Sigmoid colon (tissue), 7 donors: ENCODE measurements around the gene SLC25A51. TPM values are rescaled to one million over a fixed set of nuclear protein-coding genes. Genes with fewer than 3 reads are reported as not detected.

Experiments used
- DNase-seq: peaks from one replicate; pipeline ENCODE4 v3.0.0-alpha.2; 2019
- H3K27ac ChIP-seq, 4 donors: fragments of 200-600 bp; sonication (generic); one replicate each; pipeline ENCODE4 v1.5.1; 2016 to 2019; ENCODE audit warnings: mild to moderate bottlenecking in 1 of 4
- H3K27me3 ChIP-seq, 3 donors: fragments of 200-600 bp; sonication (generic); one replicate each; pipeline ENCODE4 v1.5.1; 2019; ENCODE audit warnings: mild to moderate bottlenecking in 1 of 3
- H3K36me3 ChIP-seq, 4 donors: fragments of 200-600 bp; sonication (generic); one replicate each; pipeline ENCODE4 v1.5.1; 2016 to 2019
- H3K4me1 ChIP-seq, 4 donors: fragments of 200-600 bp; sonication (generic); one replicate each; pipeline ENCODE4 v1.5.1; 2017 to 2019
- H3K4me3 ChIP-seq, 4 donors: fragments of 200-600 bp; sonication (generic); one replicate each; pipeline ENCODE4 v1.5.1; 2017 to 2019; ENCODE audit warnings: mild to moderate bottlenecking in 2 of 4, moderate library complexity in 1 of 4
- H3K9me3 ChIP-seq, 4 donors: fragments of 200-600 bp in 3 of 4; sonication (generic) in 3 of 4; one replicate each; pipeline versions ENCODE4 v1.5.1 to v1.6.1; 2013 to 2019
- EP300 ChIP-seq, 4 donors: sonication (generic); formaldehyde crosslinking; IDR thresholded peaks; one replicate each; pipeline ENCODE4 v1.6.1; 2017; ENCODE audit warnings: antibody characterized with exemption in 4 of 4
- POLR2A ChIP-seq, 2 donors: fragments of 450-650 bp; IDR thresholded peaks; one replicate each; pipeline ENCODE4 v1.6.1; 2016; ENCODE audit warnings: antibody characterized with exemption in 2 of 2, mild to moderate bottlenecking in 2 of 2, moderate library complexity in 2 of 2
- POLR2AphosphoS5 ChIP-seq, 4 donors: sonication (generic); formaldehyde crosslinking; IDR thresholded peaks; one replicate each; pipeline ENCODE4 v1.6.1; 2017; ENCODE audit warnings: antibody characterized with exemption in 4 of 4
- WGBS, 2 donors: extraction: QIAGEN DNeasy Blood & Tissue Kit; methylation state at CpG; one replicate each; pipeline ENCODE4 v1.1.7; 2013; 5-methylcytosine and 5-hydroxymethylcytosine counted together
- intact Hi-C: fragments of 100-400 bp; cut with DNase I; formaldehyde crosslinking; loops from one replicate; pipeline ENCODE4 v1.15.1; 2023
- polyA plus RNA-seq, 3 donors: library from polyadenylated mRNA; stranded (reverse); fragments of 200-250 nt; gene quantifications; one replicate each; pipeline ENCODE4 v1.2.3, GENCODE V29; 2013
- total RNA-seq, 4 donors: library from RNA; depleted of rRNA; stranded (reverse); fragments of >200 nt; gene quantifications; one replicate each; pipeline ENCODE4 v1.1.0, GENCODE V29; 2016
- TF ChIP-seq, protein P1 (sequence below), 4 experiments: fragments of 450-650 bp in 3 of 4; fragments of 200-600 bp in 1 of 4; IDR thresholded peaks; one replicate each; pipeline ENCODE4 v1.5.1; 2016 to 2019; ENCODE audit warnings: antibody characterized with exemption in 4 of 4, mild to moderate bottlenecking in 3 of 4, moderate library complexity in 2 of 4
- donor health status: healthy with polysubstance abuse.
- donor health status: Bipolar disorder and iron deficiency.
- donor health status: healthy.

Gene SLC25A51
- total and polyA plus RNA-seq, 7 donors = 4.2 to 31.0 (median 19.3) TPM

DNA sequence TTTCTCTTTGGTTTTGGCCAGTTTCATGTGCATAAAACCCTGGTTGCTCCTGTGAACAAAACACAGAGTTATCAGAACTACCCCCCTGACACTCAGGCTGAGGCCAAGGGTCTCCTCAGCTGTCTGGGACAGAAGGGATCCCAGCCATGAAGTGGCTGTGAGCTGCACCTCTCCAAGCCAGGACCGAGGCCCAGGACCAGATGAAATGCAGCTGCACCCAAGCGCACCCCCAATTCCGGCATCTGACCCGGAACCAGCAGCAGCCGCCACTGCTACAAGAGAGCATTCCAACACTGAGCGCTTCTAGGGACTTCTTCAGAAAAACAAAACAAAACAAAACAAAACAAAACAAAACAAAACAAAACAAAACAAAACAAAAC lies 16.0 kb upstream of the SLC25A51 start:
- intact Hi-C loops = no loop called here
- Histone ChIP-seq H3K4me1 (peaks cover 0 to 9% (median 3%) of the 10 kb centered on the region in 4 donors), H3K36me3 (peaks cover 0 to 17% (median 3%) of the 10 kb centered on the region in 4 donors), H3K9me3 (no peaks in the 10 kb centered on the region), H3K27me3 (no peaks in the 10 kb centered on the region), H3K4me3 (no peak overlapping the region), H3K27ac (no peak overlapping the region)
- TF ChIP-seq, protein P1, sequence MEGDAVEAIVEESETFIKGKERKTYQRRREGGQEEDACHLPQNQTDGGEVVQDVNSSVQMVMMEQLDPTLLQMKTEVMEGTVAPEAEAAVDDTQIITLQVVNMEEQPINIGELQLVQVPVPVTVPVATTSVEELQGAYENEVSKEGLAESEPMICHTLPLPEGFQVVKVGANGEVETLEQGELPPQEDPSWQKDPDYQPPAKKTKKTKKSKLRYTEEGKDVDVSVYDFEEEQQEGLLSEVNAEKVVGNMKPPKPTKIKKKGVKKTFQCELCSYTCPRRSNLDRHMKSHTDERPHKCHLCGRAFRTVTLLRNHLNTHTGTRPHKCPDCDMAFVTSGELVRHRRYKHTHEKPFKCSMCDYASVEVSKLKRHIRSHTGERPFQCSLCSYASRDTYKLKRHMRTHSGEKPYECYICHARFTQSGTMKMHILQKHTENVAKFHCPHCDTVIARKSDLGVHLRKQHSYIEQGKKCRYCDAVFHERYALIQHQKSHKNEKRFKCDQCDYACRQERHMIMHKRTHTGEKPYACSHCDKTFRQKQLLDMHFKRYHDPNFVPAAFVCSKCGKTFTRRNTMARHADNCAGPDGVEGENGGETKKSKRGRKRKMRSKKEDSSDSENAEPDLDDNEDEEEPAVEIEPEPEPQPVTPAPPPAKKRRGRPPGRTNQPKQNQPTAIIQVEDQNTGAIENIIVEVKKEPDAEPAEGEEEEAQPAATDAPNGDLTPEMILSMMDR (IDR thresholded peaks at IDR 0.05) = no peak
- TF ChIP-seq POLR2AphosphoS5 (IDR thresholded peaks at IDR 0.05) = no peak
- no peak for TF ChIP-seq EP300 (IDR thresholded peaks at IDR 0.05)
- no peak for TF ChIP-seq POLR2A (IDR thresholded peaks at IDR 0.05)
- WGBS, 2 donors = 86 to 95% methylated on average over 6 of the region's 6 CpGs
- peak; percentile 46 for DNase-seq

DNA sequence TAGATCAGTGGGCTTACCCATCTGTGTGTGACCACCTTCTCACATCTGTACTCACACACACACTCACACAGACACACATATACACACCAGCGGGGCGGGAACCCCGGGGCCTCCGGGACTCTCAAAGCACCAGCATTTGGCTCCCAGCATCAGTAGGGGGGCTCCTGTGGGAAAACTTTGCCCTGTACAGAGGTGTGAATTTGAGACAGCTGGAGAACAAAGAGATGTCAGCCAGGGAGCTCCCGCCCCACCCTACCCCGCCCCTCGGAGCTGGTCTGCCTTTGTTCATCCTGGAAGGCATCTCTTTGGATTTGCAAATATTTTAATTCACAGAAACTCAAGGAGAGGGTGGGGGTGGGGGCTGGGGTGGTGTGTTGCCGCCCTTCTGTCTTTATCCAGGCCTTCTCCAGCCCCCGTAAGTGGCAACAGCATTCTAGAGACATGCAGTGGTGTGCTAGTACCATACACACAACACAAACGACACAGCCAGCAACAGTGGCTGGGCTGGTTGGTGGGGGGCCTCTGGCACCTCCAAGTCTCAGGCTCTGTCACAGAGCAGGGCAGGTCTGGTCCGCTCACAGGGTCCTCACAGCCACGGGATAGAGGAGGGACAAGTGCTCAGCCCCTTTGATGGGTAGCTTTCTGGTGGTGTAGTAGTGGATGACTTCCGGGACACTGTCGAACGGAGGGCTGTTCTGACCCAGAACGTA lies 15.5 kb upstream of the SLC25A51 start:
- no peak overlapping the region for H3K27ac ChIP-seq
- peaks cover 0 to 17% (median 3%) of the 10 kb centered on the region in 4 donors for H3K36me3 ChIP-seq
- peak; percentile 52 for DNase-seq
- H3K4me1 ChIP-seq = peaks cover 0 to 9% (median 3%) of the 10 kb centered on the region in 4 donors
- no peaks in the 10 kb centered on the region for H3K27me3 ChIP-seq
- WGBS, 2 donors = 88 to 89% methylated on average over 16 of the region's 16 CpGs
- H3K4me3 ChIP-seq = no peak overlapping the region
- no peaks in the 10 kb centered on the region for H3K9me3 ChIP-seq
- intact Hi-C loops = no loop called here
- no peak for TF ChIP-seq POLR2AphosphoS5 (IDR thresholded peaks at IDR 0.05)
- no peak for TF ChIP-seq POLR2A (IDR thresholded peaks at IDR 0.05)
- no peak for TF ChIP-seq EP300 (IDR thresholded peaks at IDR 0.05)
- TF ChIP-seq, protein P1 (IDR thresholded peaks at IDR 0.05) = no peak

DNA sequence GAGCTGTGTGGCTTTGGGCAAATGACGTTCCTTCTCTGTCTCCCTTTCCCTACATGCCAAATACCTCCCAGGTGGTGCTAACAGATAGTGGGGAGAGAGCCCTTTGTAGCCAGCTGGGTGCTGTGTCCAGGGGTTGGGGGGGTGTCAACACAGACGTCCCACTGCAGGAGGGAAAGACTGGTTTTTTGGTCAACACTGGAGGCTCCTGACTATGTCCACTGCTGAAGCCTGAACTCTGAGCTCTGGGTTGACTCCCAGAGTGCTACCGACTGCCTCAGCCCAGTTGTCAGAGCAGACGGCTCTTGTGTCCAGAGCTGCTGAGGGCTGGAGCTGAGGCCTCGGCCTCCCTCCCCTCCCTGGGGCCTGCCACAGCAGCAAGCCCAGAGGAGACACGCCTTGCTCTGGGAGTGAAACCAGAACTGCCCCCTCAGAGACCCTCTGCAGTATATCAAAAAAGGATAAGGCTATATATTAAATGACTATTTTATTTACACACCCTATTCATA lies 14.8 kb upstream of the SLC25A51 start:
- peaks cover 0 to 17% (median 3%) of the 10 kb centered on the region in 4 donors for H3K36me3 ChIP-seq
- no peaks in the 10 kb centered on the region for H3K9me3 ChIP-seq
- DNase-seq = peak; percentile 40
- peaks cover 0 to 14% (median 3%) of the 10 kb centered on the region in 4 donors for H3K4me1 ChIP-seq
- H3K27me3 ChIP-seq = no peaks in the 10 kb centered on the region
- 87 to 91% methylated on average over 6 of the region's 6 CpGs for WGBS, 2 donors
- no peak for TF ChIP-seq EP300 (IDR thresholded peaks at IDR 0.05)
- TF ChIP-seq, protein P1 (IDR thresholded peaks at IDR 0.05) = no peak
- TF ChIP-seq POLR2AphosphoS5 (IDR thresholded peaks at IDR 0.05) = no peak
- no peak for TF ChIP-seq POLR2A (IDR thresholded peaks at IDR 0.05)
- H3K4me3 ChIP-seq = no peak overlapping the region
- intact Hi-C loops = no loop called here
- H3K27ac ChIP-seq = no peak overlapping the region

GRCh38 chr9:37917801-37918664 lies 14.1 kb upstream of the SLC25A51 start:
- DNase-seq = peak; percentile 60
- Histone ChIP-seq H3K4me1 (peaks cover 0 to 19% (median 5%) of the 10 kb centered on the region in 4 donors), H3K4me3 (no peak overlapping the region), H3K27me3 (no peaks in the 10 kb centered on the region), H3K9me3 (no peaks in the 10 kb centered on the region), H3K36me3 (peaks cover 0 to 17% (median 3%) of the 10 kb centered on the region in 4 donors), H3K27ac (peak overlapping the region in 1 of 4 donors; percentile 67)
- intact Hi-C loops = no loop called here
- WGBS, 2 donors = 87 to 91% methylated on average over 21 of the region's 21 CpGs
- no peak for TF ChIP-seq POLR2AphosphoS5 (IDR thresholded peaks at IDR 0.05)
- TF ChIP-seq EP300 (IDR thresholded peaks at IDR 0.05) = no peak
- no peak for TF ChIP-seq POLR2A (IDR thresholded peaks at IDR 0.05)

DNA sequence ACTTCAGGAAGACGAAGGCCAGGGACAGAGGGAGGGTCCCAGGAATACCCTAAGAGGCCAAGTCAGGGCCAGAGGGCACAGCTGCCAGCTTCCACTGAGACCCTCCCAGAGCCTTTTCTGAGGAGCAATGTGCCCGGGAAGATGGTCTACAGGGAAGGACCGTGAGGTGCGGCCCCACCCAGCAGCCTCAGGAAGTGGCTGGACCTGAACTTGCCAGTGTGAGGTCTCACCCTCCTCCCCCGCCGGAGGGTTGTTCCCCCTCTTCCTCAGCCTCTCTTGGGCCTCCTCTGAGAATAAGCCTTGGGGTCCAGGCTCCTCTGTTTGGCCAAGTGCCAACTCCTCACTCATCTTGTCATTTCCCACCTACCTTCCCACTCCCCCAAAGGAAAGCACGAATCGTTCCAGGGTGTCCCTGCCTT lies 13.4 kb upstream of the SLC25A51 start:
- H3K4me1 ChIP-seq = peaks cover 0 to 13% (median 5%) of the 10 kb centered on the region in 4 donors
- H3K9me3 ChIP-seq = no peaks in the 10 kb centered on the region
- no peaks in the 10 kb centered on the region for H3K27me3 ChIP-seq
- WGBS, 2 donors = 80 to 82% methylated on average over 8 of the region's 8 CpGs
- peaks cover 0 to 17% (median 3%) of the 10 kb centered on the region in 4 donors for H3K36me3 ChIP-seq
- TF ChIP-seq EP300 (IDR thresholded peaks at IDR 0.05) = no peak
- no peak for TF ChIP-seq POLR2AphosphoS5 (IDR thresholded peaks at IDR 0.05)
- TF ChIP-seq, protein P1 (IDR thresholded peaks at IDR 0.05) = no peak
- no peak for TF ChIP-seq POLR2A (IDR thresholded peaks at IDR 0.05)
- peak; percentile 62 for DNase-seq
- H3K4me3 ChIP-seq = no peak overlapping the region
- H3K27ac ChIP-seq = peak overlapping the region in 3 of 4 donors; percentile 28 to 67 (median 55)
- intact Hi-C loops = no loop called here
